Caki2 (cell line): Measurements from ENCODE around the gene TEX14. TPM values are rescaled to one million over a fixed set of nuclear protein-coding genes. Genes with fewer than 3 reads are reported as not detected.

Experiments
- DNase-seq: peaks from one replicate; pipeline ENCODE4 v3.0.0-alpha.2; 2015; ENCODE audit warnings: low read depth
- in situ Hi-C: cut with HindIII; loops from 2 replicates; pipeline ENCODE4 v1.10.0; 2016; ENCODE audit warnings: low sequenced_read_pairs, low pct_unique_long_range_greater_than_20kb, mixed read lengths
- total RNA-seq: library from RNA; depleted of rRNA; stranded (reverse); fragments of >200 nt; shearing (Covaris generic); gene quantifications from 2 replicates; pipeline ENCODE4 v1.2.3, GENCODE V29; 2014; ENCODE audit warnings: low replicate concordance; rRNA removed

TEX14 gene
- total RNA-seq, 1 experiment from 2014 or later = not detected

- in situ Hi-C loops = no loop called here
Observed at GRCh38 chr17:58517928-58518609, 173.8 kb downstream of the TEX14 start.

GRCh38 chr17:58517378-58517927 is 174.4 kb downstream of the TEX14 start:
- in situ Hi-C loops = no loop called here
- no peak for DNase-seq

More at GRCh38 chr17:58517928-58518609, 173.8 kb downstream of the TEX14 start:
- peak; percentile 100 for DNase-seq

- in situ Hi-C loops = no loop called here
- no peak for DNase-seq
Observed at GRCh38 chr17:58516644-58517377, 175.0 kb downstream of the TEX14 start.

- in situ Hi-C loops = no loop called here
- DNase-seq = no peak
Observed at GRCh38 chr17:58515286-58515685, 176.6 kb downstream of the TEX14 start.

- in situ Hi-C loops = no loop called here
- DNase-seq = no peak
Observed at GRCh38 chr17:58514770-58515157, 177.1 kb downstream of the TEX14 start.

GRCh38 chr17:58513965-58514769 is 177.7 kb downstream of the TEX14 start, which contains the start of gene MTMR4:
TSS of gene MTMR4 (minus strand) at chr17:58514638. CDS start at chr17:58514407, 231 bp downstream.
- peak; percentile 87 for DNase-seq
- in situ Hi-C loops = no loop called here

GRCh38 chr17:58513267-58513964 is 178.4 kb downstream of the TEX14 start:
- in situ Hi-C loops = no loop called here
- no peak for DNase-seq

GRCh38 chr17:58510075-58510474 is 181.8 kb downstream of the TEX14 start:
- DNase-seq = no peak
- in situ Hi-C loops = no loop called here

- in situ Hi-C loops = no loop called here
- no peak for DNase-seq
Observed at GRCh38 chr17:58508341-58509067, 183.3 kb downstream of the TEX14 start.

GRCh38 chr17:58507123-58507634 is 184.7 kb downstream of the TEX14 start:
- in situ Hi-C loops = no loop called here
- DNase-seq = no peak

Other genes starting within 250 kb of the TEX14 start
- not detected in 2 replicates for gene HSF5, start 203.6 kb downstream of the TEX14 start, total RNA-seq
- gene MTMR4, start 177.4 kb downstream of the TEX14 start, total RNA-seq = 13.4 and 25.7 TPM in 2 replicates
- 74.1 and 101 TPM in 2 replicates for gene RAD51C, start 557 bp upstream of the TEX14 start, total RNA-seq
- gene PPM1E, start 63.8 kb upstream of the TEX14 start, total RNA-seq = 0.24 TPM in 1 of 2 replicates, not detected in the other